Measurements from ENCODE around the gene FGD5. TPM values are rescaled to one million over a fixed set of nuclear protein-coding genes. Genes with fewer than 3 reads are reported as not detected.

Gene FGD5
- polyA plus RNA-seq, 1 donor (not counting 4 experiments of a cell fraction or from before 2014, with no cell fraction given): not detected

GRCh38 chr3:14839236-14839635 lies 20.5 kb downstream of the FGD5 start:
- H3K4me2 ChIP-seq (ENCODE audit: control insufficient read depth, extremely low read depth, insufficient read depth, low read depth, low read length): no peak overlapping the region
- no peak overlapping the region for H2AFZ ChIP-seq (ENCODE audit: control insufficient read depth, low read length)
- H3K36me3 ChIP-seq (ENCODE audit: control insufficient read depth in 2 of 2, extremely low read depth in 1 of 2, insufficient read depth in 2 of 2, low read length in 2 of 2): no peaks in the 10 kb centered on the region
- no peak overlapping the region for H3K27ac ChIP-seq (ENCODE audit: control insufficient read depth, insufficient read depth, low read length)
- dilution Hi-C loops (cut with MboI; ENCODE audit: extremely low pct_ligation_motif_present, low sequenced_read_pairs): loop anchor here (5.0 kb wide), 1 partner anchor 52 kb away; no protein-coding TSS in a partner anchor
- DNase-seq (ENCODE audit: low read depth, low spot score) (no peak), FAIRE-seq (no peak)
- no peaks in the 10 kb centered on the region for H4K20me1 ChIP-seq (ENCODE audit: control insufficient read depth, extremely low read depth, insufficient read depth, low read length)
- no peaks in the 10 kb centered on the region for H3K4me1 ChIP-seq (ENCODE audit: control insufficient read depth, extremely low read depth, insufficient read depth, low read length)
- H3K9me3 ChIP-seq (ENCODE audit: control insufficient read depth, low read depth, low read length): no peaks in the 10 kb centered on the region
- peaks cover 19% of the 10 kb centered on the region for H3K27me3 ChIP-seq (ENCODE audit: control insufficient read depth, extremely low read depth, insufficient read depth, low read length)
- no peaks in the 10 kb centered on the region for H3K9me1 ChIP-seq (ENCODE audit: control insufficient read depth, extremely low read depth, insufficient read depth, low read length)
- TF ChIP-seq CTCF (optimal IDR thresholded peaks at IDR 0.05 in 1 of 3, IDR thresholded peaks at IDR 0.05 in 1 of 3, conservative IDR thresholded peaks at IDR 0.05 in 1 of 3; ENCODE audit: extremely low read depth in 1 of 3, insufficient read depth in 2 of 3, low read length in 3 of 3): no peak
- H3K4me3 ChIP-seq (ENCODE audit: control insufficient read depth in 2 of 3, extremely low read depth in 1 of 3, insufficient read depth in 2 of 3, low read depth in 1 of 3, low read length in 3 of 3): no peak overlapping the region
- no peaks in the 10 kb centered on the region for H3K79me2 ChIP-seq (ENCODE audit: control insufficient read depth, insufficient read depth, low read length)
- H3K9ac ChIP-seq (ENCODE audit: control insufficient read depth, extremely low read depth, insufficient read depth, low read length): no peak overlapping the region

GRCh38 chr3:14841836-14842235 lies 23.1 kb downstream of the FGD5 start:
- FAIRE-seq: no peak
- H2AFZ ChIP-seq (ENCODE audit: control insufficient read depth, low read length): no peak overlapping the region
- dilution Hi-C loops (cut with MboI; ENCODE audit: extremely low pct_ligation_motif_present, low sequenced_read_pairs): no loop called here
- H3K79me2 ChIP-seq (ENCODE audit: control insufficient read depth, insufficient read depth, low read length): no peaks in the 10 kb centered on the region
- no peak overlapping the region for H3K4me3 ChIP-seq (ENCODE audit: control insufficient read depth in 2 of 3, extremely low read depth in 1 of 3, insufficient read depth in 2 of 3, low read depth in 1 of 3, low read length in 3 of 3)
- no peaks in the 10 kb centered on the region for H3K4me1 ChIP-seq (ENCODE audit: control insufficient read depth, extremely low read depth, insufficient read depth, low read length)
- no peaks in the 10 kb centered on the region for H3K36me3 ChIP-seq (ENCODE audit: control insufficient read depth in 2 of 2, extremely low read depth in 1 of 2, insufficient read depth in 2 of 2, low read length in 2 of 2)
- no peak overlapping the region for H3K27ac ChIP-seq (ENCODE audit: control insufficient read depth, insufficient read depth, low read length)
- H3K9ac ChIP-seq (ENCODE audit: control insufficient read depth, extremely low read depth, insufficient read depth, low read length): no peak overlapping the region
- no peak for TF ChIP-seq CTCF (optimal IDR thresholded peaks at IDR 0.05 in 1 of 3, IDR thresholded peaks at IDR 0.05 in 1 of 3, conservative IDR thresholded peaks at IDR 0.05 in 1 of 3; ENCODE audit: extremely low read depth in 1 of 3, insufficient read depth in 2 of 3, low read length in 3 of 3)
- TF ChIP-seq EZH2 (IDR thresholded peaks at IDR 0.05; ENCODE audit: low read length): no peak
- H3K27me3 ChIP-seq (ENCODE audit: control insufficient read depth, extremely low read depth, insufficient read depth, low read length): peaks cover 32% of the 10 kb centered on the region
- no peaks in the 10 kb centered on the region for H3K9me1 ChIP-seq (ENCODE audit: control insufficient read depth, extremely low read depth, insufficient read depth, low read length)
- no peak for DNase-seq (ENCODE audit: low read depth, low spot score)
- H3K4me2 ChIP-seq (ENCODE audit: control insufficient read depth, extremely low read depth, insufficient read depth, low read depth, low read length): no peak overlapping the region
- no peaks in the 10 kb centered on the region for H4K20me1 ChIP-seq (ENCODE audit: control insufficient read depth, extremely low read depth, insufficient read depth, low read length)
- no peaks in the 10 kb centered on the region for H3K9me3 ChIP-seq (ENCODE audit: control insufficient read depth, low read depth, low read length)

Measured in keratinocyte (primary cell).